OCI-LY3 (cell line): Measurements from ENCODE around the gene APCS.

Experiments used
- H2AFZ ChIP-seq: fragments of 200-600, 300-600 bp; shearing (Covaris generic); 2 replicates; pipeline ENCODE4 v1.6.0; 2014; ENCODE audit warnings: antibody characterized with exemption, low read depth, low read length
- H3K27ac ChIP-seq: fragments of 200-600, 300-600 bp; sonication (generic); 2 replicates; pipeline ENCODE4 v1.5.1; 2014; ENCODE audit warnings: mild to moderate bottlenecking, low read length, moderate library complexity, mixed read lengths
- H3K27me3 ChIP-seq: fragments of 200-600, 300-600 bp; sonication (generic); 2 replicates; pipeline ENCODE4 v1.6.1; 2014; ENCODE audit warnings: low read depth, low read length, mixed read lengths
- H3K36me3 ChIP-seq: fragments of 200-600, 300-600 bp; sonication (generic); replicated peaks from 2 replicates; pipeline ENCODE3; 2014; ENCODE audit warnings: low read depth, low read length, mixed read lengths
- H3K4me1 ChIP-seq: fragments of 300-600, 200-600 bp; sonication (generic); 2 replicates; pipeline ENCODE4 v1.6.1; 2014; ENCODE audit warnings: low read length, mixed read lengths
- H3K4me2 ChIP-seq: fragments of 200-600, 300-600 bp; sonication (generic); 2 replicates; pipeline ENCODE4 v1.6.1; 2014; ENCODE audit warnings: low read length, mixed read lengths
- H3K4me3 ChIP-seq: fragments of 300-600, 200-600 bp; sonication (generic); 2 replicates; pipeline ENCODE4 v1.5.1; 2014; ENCODE audit warnings: antibody characterized with exemption, mild to moderate bottlenecking, low read length, moderate library complexity
- H3K79me2 ChIP-seq: fragments of 300-600, 200-600 bp; shearing (Covaris generic); 2 replicates; pipeline ENCODE4 v1.6.1; 2014; ENCODE audit warnings: mild to moderate bottlenecking, low read length, mixed read lengths
- H3K9ac ChIP-seq: fragments of 300-600, 200-600 bp; shearing (Covaris generic); 2 replicates; pipeline ENCODE4 v1.6.0; 2014; ENCODE audit warnings: mild to moderate bottlenecking, low read length, moderate library complexity
- H3K9me3 ChIP-seq: fragments of 200-600, 300-600 bp; shearing (Covaris generic); 2 replicates; pipeline ENCODE4 v1.6.1; 2014; ENCODE audit warnings: low read length, mixed read lengths; ENCODE audit not compliant: insufficient read depth
- H4K20me1 ChIP-seq: fragments of 200-600, 300-600 bp; sonication (generic); 2 replicates; pipeline ENCODE4 v1.6.1; 2016; ENCODE audit warnings: low read length, mixed read lengths; ENCODE audit not compliant: insufficient read depth
- CTCF ChIP-seq: fragments of 200-600, 300-600 bp; sonication (generic); IDR thresholded peaks from 2 replicates; pipeline ENCODE4 v1.5.1; 2014; ENCODE audit warnings: antibody characterized with exemption, low read length, low read depth
- EZH2phosphoT487 ChIP-seq: fragments of 200-600 bp; shearing (Covaris generic); IDR thresholded peaks from 2 replicates; pipeline ENCODE4 v1.6.1; 2018; ENCODE audit warnings: antibody characterized with exemption, mixed run types, low read depth

Gene APCS

DNA sequence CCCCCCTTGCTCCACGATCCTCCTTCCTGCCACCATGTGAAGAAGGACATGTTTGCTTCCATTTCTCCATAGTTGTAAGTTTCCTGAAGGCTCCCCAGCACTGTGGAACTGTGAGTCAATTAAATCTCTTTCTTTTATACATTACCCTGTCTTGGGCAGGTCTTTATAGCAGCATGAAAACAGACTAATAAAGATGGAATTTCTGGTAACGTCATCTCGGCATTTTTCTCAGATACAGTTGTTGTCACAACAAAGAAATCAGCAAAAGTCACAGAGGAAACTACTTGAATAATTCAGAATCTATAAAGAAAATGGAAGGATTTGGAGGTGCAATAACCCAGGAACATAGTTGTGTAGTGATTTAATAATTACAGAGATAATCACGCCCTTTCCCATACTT lies 4.4 kb downstream of the APCS start:
- Histone ChIP-seq H3K27me3 (no peaks in the 10 kb centered on the region), H2AFZ (no peak overlapping the region), H3K9me3 (0 out of 2 replicates have a peak, but pooled peaks cover 10% of the 10 kb centered on the region), H3K79me2 (no peaks in the 10 kb centered on the region), H3K9ac (no peak overlapping the region), H4K20me1 (no peaks in the 10 kb centered on the region), H3K4me1 (no peaks in the 10 kb centered on the region), H3K4me3 (no peak overlapping the region), H3K36me3 (no peaks in the 10 kb centered on the region), H3K27ac (no peak overlapping the region), H3K4me2 (no peak overlapping the region)
- TF ChIP-seq EZH2phosphoT487 (no peak), CTCF (no peak)

DNA sequence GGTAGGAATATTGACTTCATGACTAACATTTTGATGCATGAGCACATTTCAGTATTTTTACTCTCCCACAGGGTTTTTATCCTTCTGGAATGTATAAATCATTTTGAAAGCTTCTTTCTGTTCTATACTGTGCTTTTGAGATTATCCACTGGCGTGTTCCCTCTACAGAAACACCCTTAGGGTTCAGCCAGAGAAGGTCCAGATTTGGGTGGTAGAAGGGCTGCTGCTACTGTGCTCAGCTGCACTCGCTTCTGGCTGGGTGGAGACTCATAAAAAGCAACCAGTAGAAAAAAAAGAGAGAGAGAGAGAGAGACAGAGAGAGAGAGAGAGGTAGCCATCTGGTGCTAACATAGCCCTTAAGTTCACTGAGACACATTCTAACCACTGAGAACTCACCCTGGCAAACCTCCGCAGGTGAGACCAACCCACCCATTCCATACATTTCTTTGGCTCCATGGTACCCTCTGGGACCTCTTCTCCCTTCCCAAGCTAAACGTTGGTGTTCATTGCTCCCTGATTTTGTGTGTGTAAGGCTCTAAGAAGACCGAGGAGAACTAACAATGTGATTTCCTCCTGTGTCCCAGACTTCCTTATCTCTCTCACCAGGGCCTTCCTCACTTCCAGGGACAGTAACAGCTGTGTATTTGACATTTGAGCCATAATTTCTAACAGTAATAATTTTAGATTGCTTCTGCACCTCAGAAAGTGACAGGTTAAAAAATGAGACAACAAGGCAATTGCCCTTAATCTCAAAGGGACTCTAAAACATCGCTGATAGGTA lies 7.2 kb downstream of the APCS start:
- Histone ChIP-seq H3K4me3 (no peak overlapping the region), H3K9me3 (0 out of 2 replicates have a peak, but pooled peaks cover 10% of the 10 kb centered on the region), H3K4me2 (no peak overlapping the region), H3K27ac (no peak overlapping the region), H3K27me3 (no peaks in the 10 kb centered on the region), H4K20me1 (no peaks in the 10 kb centered on the region), H2AFZ (no peak overlapping the region), H3K9ac (no peak overlapping the region), H3K4me1 (no peaks in the 10 kb centered on the region), H3K79me2 (no peaks in the 10 kb centered on the region), H3K36me3 (no peaks in the 10 kb centered on the region)
- TF ChIP-seq EZH2phosphoT487 (no peak), CTCF (no peak)

DNA sequence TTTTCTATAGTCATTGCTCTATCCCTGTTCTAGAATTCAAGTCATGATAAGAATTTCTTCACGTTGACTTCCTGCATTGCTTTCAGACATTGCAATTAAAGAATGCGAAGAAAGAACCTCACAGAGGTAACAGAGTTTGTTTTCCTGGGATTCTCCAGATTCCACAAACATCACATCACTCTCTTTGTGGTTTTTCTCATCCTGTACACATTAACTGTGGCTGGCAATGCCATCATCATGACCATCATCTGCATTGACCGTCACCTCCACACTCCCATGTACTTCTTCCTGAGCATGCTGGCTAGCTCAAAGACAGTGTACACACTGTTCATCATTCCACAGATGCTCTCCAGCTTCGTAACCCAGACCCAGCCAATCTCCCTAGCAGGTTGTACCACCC lies 10.6 kb downstream of the APCS start:
- Histone ChIP-seq H3K27me3 (no peaks in the 10 kb centered on the region), H3K4me3 (no peak overlapping the region), H3K36me3 (no peaks in the 10 kb centered on the region), H3K4me1 (peaks cover 16% of the 10 kb centered on the region), H2AFZ (no peak overlapping the region), H3K79me2 (no peaks in the 10 kb centered on the region), H3K27ac (no peak overlapping the region), H3K9me3 (no peaks in the 10 kb centered on the region), H3K4me2 (no peak overlapping the region), H4K20me1 (no peaks in the 10 kb centered on the region), H3K9ac (no peak overlapping the region)
- TF ChIP-seq CTCF (no peak), EZH2phosphoT487 (no peak)

DNA sequence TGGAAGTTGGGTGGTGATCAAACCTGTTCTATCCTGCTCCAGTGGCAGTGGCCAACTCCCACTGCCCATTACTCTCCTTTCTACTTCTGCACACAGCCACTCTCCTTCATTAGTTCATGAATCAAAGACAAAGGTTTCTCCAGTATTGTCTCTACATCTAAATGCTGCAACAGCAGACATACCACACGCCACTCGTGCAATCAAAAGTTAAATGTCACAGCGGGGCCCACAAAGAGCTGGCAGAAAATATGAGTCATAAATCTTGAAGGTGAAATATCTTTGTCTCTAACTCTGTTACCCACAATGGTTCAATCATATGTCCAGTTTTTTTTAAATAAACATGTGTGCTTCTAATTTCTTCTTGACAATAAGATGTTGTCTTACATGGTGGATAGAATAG lies 13.3 kb downstream of the APCS start:
- Histone ChIP-seq H3K9me3 (no peaks in the 10 kb centered on the region), H2AFZ (no peak overlapping the region), H3K79me2 (no peaks in the 10 kb centered on the region), H3K4me3 (no peak overlapping the region), H3K36me3 (no peaks in the 10 kb centered on the region), H3K27ac (no peak overlapping the region), H4K20me1 (no peaks in the 10 kb centered on the region), H3K4me2 (no peak overlapping the region), H3K9ac (no peak overlapping the region), H3K4me1 (peaks cover 17% of the 10 kb centered on the region), H3K27me3 (no peaks in the 10 kb centered on the region)
- TF ChIP-seq CTCF (no peak), EZH2phosphoT487 (no peak)
